Trophoblast cell (in vitro differentiated cells and primary cell): ENCODE results near the gene KRT5.
A peak's percentile ranks its signal among the peaks of the same experiment; 100 is the strongest.

Experiments
- DNase-seq, 2 donors: peaks; one replicate each; pipeline ENCODE4 v3.0.0-alpha.2; 2016
- H2AFZ ChIP-seq: 2 replicates; pipeline ENCODE4 v1.6.1; 2013; ENCODE audit warnings: low read length, moderate library complexity, mild to moderate bottlenecking; ENCODE audit not compliant: insufficient read depth, poor library complexity
- H2AK5ac ChIP-seq: 2 replicates; pipeline ENCODE4 v1.6.1; 2013; ENCODE audit warnings: mild to moderate bottlenecking, low read length
- H2BK120ac ChIP-seq: 2 replicates; pipeline ENCODE4 v1.6.1; 2013; ENCODE audit warnings: low read length, mild to moderate bottlenecking, moderate library complexity; ENCODE audit not compliant: insufficient read depth, poor library complexity
- H2BK12ac ChIP-seq: 2 replicates; pipeline ENCODE4 v1.6.1; 2013; ENCODE audit warnings: mild to moderate bottlenecking, low read length, moderate library complexity
- H2BK5ac ChIP-seq: 2 replicates; pipeline ENCODE4 v1.6.1; 2013; ENCODE audit warnings: low read length, low read depth, moderate library complexity, mild to moderate bottlenecking; ENCODE audit not compliant: poor library complexity
- H3K14ac ChIP-seq: 2 replicates; pipeline ENCODE4 v1.6.1; 2013; ENCODE audit warnings: mild to moderate bottlenecking, low read length
- H3K18ac ChIP-seq: 2 replicates; pipeline ENCODE4 v1.6.1; 2013; ENCODE audit warnings: mild to moderate bottlenecking, low read length
- H3K23ac ChIP-seq: 2 replicates; pipeline ENCODE4 v1.6.1; 2013; ENCODE audit warnings: low read length
- H3K27ac ChIP-seq: 2 replicates; pipeline ENCODE4 v1.5.1; 2013; ENCODE audit warnings: low read depth, mild to moderate bottlenecking, inconsistent platforms, low read length, moderate library complexity
- H3K27me3 ChIP-seq: 2 replicates; pipeline ENCODE4 v1.6.1; 2013; ENCODE audit warnings: inconsistent platforms, mild to moderate bottlenecking, low read length, moderate library complexity; ENCODE audit not compliant: insufficient read depth
- H3K36me3 ChIP-seq, 2 experiments: 1 replicate in 1 of 2; 2 replicates in 1 of 2; pipeline ENCODE4 v1.6.1; 2013; ENCODE audit warnings: low read length in 2 of 2, mild to moderate bottlenecking in 2 of 2, moderate library complexity in 1 of 2; ENCODE audit not compliant: insufficient read depth in 2 of 2, control insufficient read depth in 1 of 2
- H3K4ac ChIP-seq: 2 replicates; pipeline ENCODE4 v1.6.1; 2013; ENCODE audit warnings: low read depth, mild to moderate bottlenecking, low read length, moderate library complexity
- H3K4me1 ChIP-seq, 2 experiments: 1 replicate in 1 of 2; 2 replicates in 1 of 2; pipeline ENCODE4 v1.6.1; 2013; ENCODE audit warnings: low read length in 2 of 2, mild to moderate bottlenecking in 2 of 2, moderate library complexity in 1 of 2; ENCODE audit not compliant: insufficient read depth in 2 of 2, control insufficient read depth in 1 of 2
- H3K4me2 ChIP-seq: 2 replicates; pipeline ENCODE4 v1.6.1; 2013; ENCODE audit warnings: inconsistent platforms, mild to moderate bottlenecking, low read length, moderate library complexity
- H3K4me3 ChIP-seq: 2 replicates; pipeline ENCODE4 v1.5.1; 2013; ENCODE audit warnings: mild to moderate bottlenecking, low read depth, low read length, inconsistent platforms
- H3K79me1 ChIP-seq: one replicate; pipeline ENCODE4 v1.6.1; 2013; ENCODE audit warnings: low read length
- H3K79me2 ChIP-seq: 2 replicates; pipeline ENCODE4 v1.6.1; 2013; ENCODE audit warnings: low read length, mild to moderate bottlenecking; ENCODE audit not compliant: control insufficient read depth, insufficient read depth, poor library complexity
- H3K9ac ChIP-seq: 2 replicates; pipeline ENCODE4 v1.6.1; 2013; ENCODE audit warnings: mild to moderate bottlenecking, low read length
- H3K9me3 ChIP-seq: 2 replicates; pipeline ENCODE4 v1.6.1; 2013; ENCODE audit warnings: low read depth, mild to moderate bottlenecking, control low read depth, inconsistent platforms, low read length; ENCODE audit not compliant: insufficient read depth
- H4K12ac ChIP-seq: 2 replicates; pipeline ENCODE4 v1.6.1; 2013; ENCODE audit warnings: low read depth, mild to moderate bottlenecking, low read length, moderate library complexity
- H4K8ac ChIP-seq: 2 replicates; pipeline ENCODE4 v1.6.1; 2013; ENCODE audit warnings: low read depth, mild to moderate bottlenecking, low read length, moderate library complexity
- H4K91ac ChIP-seq: one replicate; pipeline ENCODE4 v1.6.1; 2013; ENCODE audit warnings: low read depth, mild to moderate bottlenecking, low read length, moderate library complexity
- WGBS: extraction: QIAGEN DNeasy Blood & Tissue Kit; methylation state at CpG from one replicate; pipeline ENCODE4 v1.1.7; 2013; ENCODE audit warnings: missing lambda C conversion rate; ENCODE audit not compliant: insufficient read length, insufficient coverage; ENCODE audit errors: extremely low coverage; 5-methylcytosine and 5-hydroxymethylcytosine counted together

The KRT5 gene

GRCh38 chr12:52519387-52519703, 849 bp downstream of the KRT5 start:
- H3K79me1 ChIP-seq: no peaks in the 10 kb centered on the region
- no peak overlapping the region for H4K12ac ChIP-seq
- H4K8ac ChIP-seq: no peak overlapping the region
- no peak overlapping the region for H2AK5ac ChIP-seq
- no peak for DNase-seq
- no peak overlapping the region for H4K91ac ChIP-seq
- H2BK120ac ChIP-seq: no peak overlapping the region
- H2BK12ac ChIP-seq: no peak overlapping the region
- no peak overlapping the region for H2AFZ ChIP-seq
- no CpG with 5 or more reads among the region's 3 CpGs for WGBS
- H3K79me2 ChIP-seq: no peaks in the 10 kb centered on the region
- H3K18ac ChIP-seq: no peak overlapping the region
- H3K9me3 ChIP-seq: peaks cover 2% of the 10 kb centered on the region
- H3K4ac ChIP-seq: no peak overlapping the region
- no peak overlapping the region for H2BK5ac ChIP-seq
- no peak overlapping the region for H3K27ac ChIP-seq
- H3K4me3 ChIP-seq: no peak overlapping the region
- no peak overlapping the region for H3K14ac ChIP-seq
- H3K9ac ChIP-seq: no peak overlapping the region
- H3K36me3 ChIP-seq: no peaks in the 10 kb centered on the region
- no peaks in the 10 kb centered on the region for H3K27me3 ChIP-seq
- no peak overlapping the region for H3K23ac ChIP-seq
- H3K4me1 ChIP-seq: peaks cover 25 to 26% of the 10 kb centered on the region in 2 experiments
- H3K4me2 ChIP-seq: no peak overlapping the region

GRCh38 chr12:52518574-52519386, 1.4 kb downstream of the KRT5 start:
- H3K79me2 ChIP-seq: no peaks in the 10 kb centered on the region
- H3K9ac ChIP-seq: no peak overlapping the region
- no peak overlapping the region for H2BK5ac ChIP-seq
- no peak overlapping the region for H3K4ac ChIP-seq
- no peaks in the 10 kb centered on the region for H3K27me3 ChIP-seq
- H2BK120ac ChIP-seq: no peak overlapping the region
- H3K4me3 ChIP-seq: no peak overlapping the region
- no peak overlapping the region for H3K18ac ChIP-seq
- H3K14ac ChIP-seq: no peak overlapping the region
- H3K79me1 ChIP-seq: no peaks in the 10 kb centered on the region
- no peak overlapping the region for H4K91ac ChIP-seq
- DNase-seq: no peak
- H3K23ac ChIP-seq: no peak overlapping the region
- no peak overlapping the region for H2BK12ac ChIP-seq
- H2AFZ ChIP-seq: no peak overlapping the region
- no CpG with 5 or more reads among the region's 8 CpGs for WGBS
- no peak overlapping the region for H3K27ac ChIP-seq
- peaks cover 21% of the 10 kb centered on the region in 2 experiments for H3K4me1 ChIP-seq
- H4K8ac ChIP-seq: no peak overlapping the region
- no peaks in the 10 kb centered on the region for H3K36me3 ChIP-seq
- no peak overlapping the region for H4K12ac ChIP-seq
- peaks cover 2% of the 10 kb centered on the region for H3K9me3 ChIP-seq
- no peak overlapping the region for H2AK5ac ChIP-seq
- H3K4me2 ChIP-seq: no peak overlapping the region

DNA sequence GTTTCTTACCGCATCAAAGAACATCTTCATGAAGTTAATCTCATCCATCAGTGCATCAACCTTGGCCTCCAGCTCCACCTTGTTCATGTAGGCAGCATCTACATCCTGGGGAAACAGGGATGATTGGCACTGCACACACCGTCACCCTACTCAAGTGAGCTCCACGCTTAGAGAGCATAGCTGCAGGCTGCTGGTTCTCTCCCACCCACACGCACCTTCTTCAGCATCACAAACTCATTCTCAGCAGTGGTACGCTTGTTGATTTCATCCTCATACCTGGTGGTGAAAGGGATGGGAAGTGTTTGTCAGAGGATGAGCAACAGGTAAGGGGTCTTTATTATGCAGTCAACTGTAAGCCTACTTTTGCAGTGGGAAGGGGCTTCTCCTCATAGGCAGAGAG, 2.3 kb downstream of the KRT5 start:
- Histone ChIP-seq H3K27ac (no peak overlapping the region), H2BK5ac (no peak overlapping the region), H3K27me3 (no peaks in the 10 kb centered on the region), H3K4me2 (no peak overlapping the region), H3K14ac (no peak overlapping the region), H3K36me3 (no peaks in the 10 kb centered on the region), H4K91ac (no peak overlapping the region), H2BK120ac (no peak overlapping the region), H3K18ac (no peak overlapping the region), H3K9ac (no peak overlapping the region), H3K4me1 (peaks cover 19 to 20% of the 10 kb centered on the region in 2 experiments), H3K9me3 (peaks cover 2% of the 10 kb centered on the region), H4K12ac (no peak overlapping the region), H3K79me2 (no peaks in the 10 kb centered on the region), H3K4ac (no peak overlapping the region), H2AFZ (no peak overlapping the region), H3K23ac (no peak overlapping the region), H2AK5ac (no peak overlapping the region), H4K8ac (no peak overlapping the region), H3K79me1 (no peaks in the 10 kb centered on the region), H3K4me3 (no peak overlapping the region), H2BK12ac (no peak overlapping the region)
- no peak for DNase-seq
- WGBS: no CpG with 5 or more reads among the region's 5 CpGs

- Histone ChIP-seq H3K23ac (no peak overlapping the region), H3K4me1 (peaks cover 12 to 14% of the 10 kb centered on the region in 2 experiments), H2BK120ac (no peak overlapping the region), H3K79me1 (no peaks in the 10 kb centered on the region), H2AFZ (no peak overlapping the region), H3K27me3 (no peaks in the 10 kb centered on the region), H2AK5ac (no peak overlapping the region), H2BK5ac (no peak overlapping the region), H3K18ac (no peak overlapping the region), H3K9ac (no peak overlapping the region), H4K8ac (no peak overlapping the region), H3K4me2 (no peak overlapping the region), H3K4ac (no peak overlapping the region), H4K91ac (no peak overlapping the region), H3K4me3 (no peak overlapping the region), H3K79me2 (no peaks in the 10 kb centered on the region), H3K9me3 (peaks cover 2% of the 10 kb centered on the region), H3K27ac (no peak overlapping the region), H3K36me3 (no peaks in the 10 kb centered on the region), H4K12ac (no peak overlapping the region), H2BK12ac (no peak overlapping the region), H3K14ac (no peak overlapping the region)
- no CpG with 5 or more reads among the region's 14 CpGs for WGBS
- DNase-seq: peak in 1 of 2 donors; percentile 25
Measured at GRCh38 chr12:52517005-52517835, 3.0 kb downstream of the KRT5 start.
